ENCODE results near the gene TENT4A.

DNA sequence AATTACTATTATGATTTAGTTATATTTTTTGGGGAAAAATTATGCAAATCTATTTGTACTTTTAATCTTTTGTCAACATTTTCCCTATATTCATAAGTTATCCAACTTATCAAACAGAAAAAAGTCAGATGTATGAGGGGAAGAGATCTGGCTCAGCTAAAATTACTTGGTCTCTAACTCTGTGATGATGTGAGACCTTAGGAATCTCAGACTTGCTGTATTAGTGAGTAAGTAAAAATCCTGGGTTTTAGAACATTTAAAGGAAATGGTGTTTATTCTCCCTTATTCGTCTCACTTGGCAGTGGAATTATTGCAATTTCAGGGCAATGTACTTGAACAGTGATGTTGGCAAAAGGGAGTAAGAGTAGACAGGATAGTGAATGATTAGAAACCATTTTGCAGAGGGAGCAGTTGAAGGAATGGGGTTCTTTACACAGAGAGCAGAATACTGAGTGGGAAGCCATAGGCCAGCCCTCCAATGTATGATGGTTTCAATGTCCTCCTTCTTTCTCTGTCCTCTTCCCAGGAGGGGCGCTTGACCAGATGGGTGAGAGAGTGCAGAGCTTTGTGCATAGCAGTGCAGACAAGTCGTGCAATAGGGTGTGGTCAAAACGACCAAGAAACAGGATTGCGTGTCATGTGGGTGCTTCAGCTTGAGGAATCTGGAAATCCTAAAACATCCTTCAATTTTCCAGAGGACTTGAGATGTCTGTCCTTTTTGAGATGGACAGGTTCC lies 91.7 kb downstream of the TENT4A start:
- no peak for TF ChIP-seq CTCF (conservative IDR thresholded peaks at IDR 0.05)
- no peak for TF ChIP-seq ZFX (IDR thresholded peaks at IDR 0.05)

Data from C4-2B (cell line).